HepG2 (cell line): Measurements from ENCODE around the gene RAB1B. TPM values are rescaled to one million over a fixed set of nuclear protein-coding genes. Genes with fewer than 3 reads are reported as not detected.

Experiments used
- BCL6 ChIP-seq: IDR thresholded peaks from 2 replicates; pipeline ENCODE4 v1.6.1; 2016; ENCODE audit warnings: missing genetic modification reagents, missing compliant biosample characterization
- GTF2F1 ChIP-seq: fragments of 150-350 bp; IDR thresholded peaks from 2 replicates; pipeline ENCODE4 v1.6.1; 2014; ENCODE audit warnings: low read length
- HNRNPH1 ChIP-seq: fragments of 200-400 bp; formaldehyde crosslinking; optimal IDR thresholded peaks from 2 replicates; pipeline ENCODE3; 2017; ENCODE audit warnings: mild to moderate bottlenecking, low read depth, low read length
- MXD4 ChIP-seq: IDR thresholded peaks from 2 replicates; pipeline ENCODE4 v1.6.1; 2016; ENCODE audit warnings: mild to moderate bottlenecking, missing biosample characterization, missing genetic modification reagents
- POLR2A ChIP-seq, 2 experiments: IDR thresholded peaks; 2 replicates each; pipeline ENCODE4 v1.6.1; 2011; ENCODE audit warnings: low read depth in 2 of 2, low read length in 2 of 2, mild to moderate bottlenecking in 1 of 2, moderate library complexity in 1 of 2; ENCODE audit not compliant: insufficient read depth in 1 of 2
- SMAD1 ChIP-seq: sonication (generic); formaldehyde crosslinking; IDR thresholded peaks from 2 replicates; pipeline ENCODE4 v1.4.0; 2020; ENCODE audit warnings: missing genetic modification reagents, low read depth, mild to moderate bottlenecking, borderline replicate concordance
- SP1 ChIP-seq, 2 experiments: fragments of 450-650 bp in 1 of 2; sonication (generic) in 1 of 2; formaldehyde crosslinking in 1 of 2; IDR thresholded peaks; 2 replicates each; pipeline versions ENCODE4 v1.4.0 to v1.6.1; 2016 to 2020; ENCODE audit warnings: missing genetic modification reagents in 1 of 2
- SP5 ChIP-seq: IDR thresholded peaks from 2 replicates; pipeline ENCODE4 v1.6.1; 2016; ENCODE audit warnings: low read depth, borderline replicate concordance
- ZBTB20 ChIP-seq: sonication (generic); formaldehyde crosslinking; IDR thresholded peaks from 2 replicates; pipeline ENCODE4 v1.8.1; 2023; ENCODE audit warnings: missing genetic modification reagents, low read depth, mild to moderate bottlenecking, borderline replicate concordance
- ZBTB38 ChIP-seq: sonication (generic); formaldehyde crosslinking; IDR thresholded peaks from 2 replicates; pipeline ENCODE4 v1.5.1; 2020; ENCODE audit warnings: mild to moderate bottlenecking, missing genetic modification reagents
- ZNF251 ChIP-seq: sonication (generic); formaldehyde crosslinking; IDR thresholded peaks from 2 replicates; pipeline ENCODE4 v1.9.0; 2021; ENCODE audit warnings: mild to moderate bottlenecking, missing genetic modification reagents
- ZNF256 ChIP-seq: sonication (generic); formaldehyde crosslinking; conservative IDR thresholded peaks from 2 replicates; pipeline ENCODE4 v1.4.0; 2020; ENCODE audit warnings: missing genetic modification reagents
- ZNF264 ChIP-seq: sonication (generic); formaldehyde crosslinking; IDR thresholded peaks from 2 replicates; pipeline ENCODE4 v1.4.0; 2020; ENCODE audit warnings: missing genetic modification reagents
- ZNF34 ChIP-seq: sonication (generic); formaldehyde crosslinking; IDR thresholded peaks from 2 replicates; pipeline ENCODE4 v1.4.0; 2020; ENCODE audit warnings: mild to moderate bottlenecking, missing genetic modification reagents, borderline replicate concordance
- ZNF460 ChIP-seq: sonication (generic); formaldehyde crosslinking; IDR thresholded peaks from 2 replicates; pipeline ENCODE4 v1.5.1; 2020; ENCODE audit warnings: missing genetic modification reagents, mild to moderate bottlenecking, borderline replicate concordance
- ZNF644 ChIP-seq: IDR thresholded peaks from 2 replicates; pipeline ENCODE4 v1.6.1; 2016; ENCODE audit warnings: low read depth
- polyA plus RNA-seq, 8 experiments: library from polyadenylated mRNA; depleted of rRNA in 3 of 8; stranded (reverse) in 7 of 8; unstranded in 1 of 8; fragments of >200 nt; fragmentation: Illumina TruSeq in 4 of 8; extraction: Trizol in 4 of 8; gene quantifications; 2 replicates each; pipeline versions ENCODE4 v1.2.1 to v1.2.3, GENCODE V29; 2011 to 2016; ENCODE audit warnings: low read depth in 4 of 8, missing spikeins in 1 of 8, mixed read lengths in 1 of 8; ENCODE audit not compliant: insufficient read depth in 1 of 8
- total RNA-seq, 5 experiments: library from RNA; depleted of rRNA; stranded (reverse); fragments of >200 nt; fragmentation: Illumina TruSeq; extraction: Trizol; gene quantifications; 2 replicates each; pipeline ENCODE4 v1.2.3, GENCODE V29; 2016; ENCODE audit warnings: low read depth in 1 of 5
- TF ChIP-seq, protein P1 (sequence below): sonication (generic); formaldehyde crosslinking; conservative IDR thresholded peaks from 2 replicates; pipeline ENCODE4 v1.5.0; 2020; ENCODE audit warnings: missing genetic modification reagents
- TF ChIP-seq, protein P2 (sequence below): sonication (generic); formaldehyde crosslinking; IDR thresholded peaks from 2 replicates; pipeline ENCODE4 v1.5.0; 2020; ENCODE audit warnings: mild to moderate bottlenecking, missing genetic modification reagents, borderline replicate concordance
- TF ChIP-seq, protein P3 (sequence below): sonication (generic); formaldehyde crosslinking; IDR thresholded peaks from 2 replicates; pipeline ENCODE4 v1.5.0; 2020; ENCODE audit warnings: mild to moderate bottlenecking, missing genetic modification reagents

RAB1B gene
- total and polyA plus RNA-seq, 2 of the 13 experiments (the other 11 are each of a cell fraction or from before 2014, with no cell fraction given) = 77.9 to 87.9 TPM

- no peak for TF ChIP-seq ZNF460 (CRISPR knock-in tag)
- no peak for TF ChIP-seq HNRNPH1
- TF ChIP-seq BCL6 (CRISPR knock-in tag) = no peak
- peak; percentile 70; the same call in 1 of the 2 replicates for TF ChIP-seq ZNF34
- no peak for TF ChIP-seq ZNF644
- no peak for TF ChIP-seq ZBTB38
- 0 out of 2 replicates have a peak, but pooled peaks have one; percentile 12 for TF ChIP-seq ZNF256
- TF ChIP-seq, protein P1, sequence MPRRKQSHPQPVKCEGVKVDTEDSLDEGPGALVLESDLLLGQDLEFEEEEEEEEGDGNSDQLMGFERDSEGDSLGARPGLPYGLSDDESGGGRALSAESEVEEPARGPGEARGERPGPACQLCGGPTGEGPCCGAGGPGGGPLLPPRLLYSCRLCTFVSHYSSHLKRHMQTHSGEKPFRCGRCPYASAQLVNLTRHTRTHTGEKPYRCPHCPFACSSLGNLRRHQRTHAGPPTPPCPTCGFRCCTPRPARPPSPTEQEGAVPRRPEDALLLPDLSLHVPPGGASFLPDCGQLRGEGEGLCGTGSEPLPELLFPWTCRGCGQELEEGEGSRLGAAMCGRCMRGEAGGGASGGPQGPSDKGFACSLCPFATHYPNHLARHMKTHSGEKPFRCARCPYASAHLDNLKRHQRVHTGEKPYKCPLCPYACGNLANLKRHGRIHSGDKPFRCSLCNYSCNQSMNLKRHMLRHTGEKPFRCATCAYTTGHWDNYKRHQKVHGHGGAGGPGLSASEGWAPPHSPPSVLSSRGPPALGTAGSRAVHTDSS (CRISPR knock-in tag) = no peak
- no peak for TF ChIP-seq ZNF264 (CRISPR knock-in tag)
- TF ChIP-seq, protein P2, sequence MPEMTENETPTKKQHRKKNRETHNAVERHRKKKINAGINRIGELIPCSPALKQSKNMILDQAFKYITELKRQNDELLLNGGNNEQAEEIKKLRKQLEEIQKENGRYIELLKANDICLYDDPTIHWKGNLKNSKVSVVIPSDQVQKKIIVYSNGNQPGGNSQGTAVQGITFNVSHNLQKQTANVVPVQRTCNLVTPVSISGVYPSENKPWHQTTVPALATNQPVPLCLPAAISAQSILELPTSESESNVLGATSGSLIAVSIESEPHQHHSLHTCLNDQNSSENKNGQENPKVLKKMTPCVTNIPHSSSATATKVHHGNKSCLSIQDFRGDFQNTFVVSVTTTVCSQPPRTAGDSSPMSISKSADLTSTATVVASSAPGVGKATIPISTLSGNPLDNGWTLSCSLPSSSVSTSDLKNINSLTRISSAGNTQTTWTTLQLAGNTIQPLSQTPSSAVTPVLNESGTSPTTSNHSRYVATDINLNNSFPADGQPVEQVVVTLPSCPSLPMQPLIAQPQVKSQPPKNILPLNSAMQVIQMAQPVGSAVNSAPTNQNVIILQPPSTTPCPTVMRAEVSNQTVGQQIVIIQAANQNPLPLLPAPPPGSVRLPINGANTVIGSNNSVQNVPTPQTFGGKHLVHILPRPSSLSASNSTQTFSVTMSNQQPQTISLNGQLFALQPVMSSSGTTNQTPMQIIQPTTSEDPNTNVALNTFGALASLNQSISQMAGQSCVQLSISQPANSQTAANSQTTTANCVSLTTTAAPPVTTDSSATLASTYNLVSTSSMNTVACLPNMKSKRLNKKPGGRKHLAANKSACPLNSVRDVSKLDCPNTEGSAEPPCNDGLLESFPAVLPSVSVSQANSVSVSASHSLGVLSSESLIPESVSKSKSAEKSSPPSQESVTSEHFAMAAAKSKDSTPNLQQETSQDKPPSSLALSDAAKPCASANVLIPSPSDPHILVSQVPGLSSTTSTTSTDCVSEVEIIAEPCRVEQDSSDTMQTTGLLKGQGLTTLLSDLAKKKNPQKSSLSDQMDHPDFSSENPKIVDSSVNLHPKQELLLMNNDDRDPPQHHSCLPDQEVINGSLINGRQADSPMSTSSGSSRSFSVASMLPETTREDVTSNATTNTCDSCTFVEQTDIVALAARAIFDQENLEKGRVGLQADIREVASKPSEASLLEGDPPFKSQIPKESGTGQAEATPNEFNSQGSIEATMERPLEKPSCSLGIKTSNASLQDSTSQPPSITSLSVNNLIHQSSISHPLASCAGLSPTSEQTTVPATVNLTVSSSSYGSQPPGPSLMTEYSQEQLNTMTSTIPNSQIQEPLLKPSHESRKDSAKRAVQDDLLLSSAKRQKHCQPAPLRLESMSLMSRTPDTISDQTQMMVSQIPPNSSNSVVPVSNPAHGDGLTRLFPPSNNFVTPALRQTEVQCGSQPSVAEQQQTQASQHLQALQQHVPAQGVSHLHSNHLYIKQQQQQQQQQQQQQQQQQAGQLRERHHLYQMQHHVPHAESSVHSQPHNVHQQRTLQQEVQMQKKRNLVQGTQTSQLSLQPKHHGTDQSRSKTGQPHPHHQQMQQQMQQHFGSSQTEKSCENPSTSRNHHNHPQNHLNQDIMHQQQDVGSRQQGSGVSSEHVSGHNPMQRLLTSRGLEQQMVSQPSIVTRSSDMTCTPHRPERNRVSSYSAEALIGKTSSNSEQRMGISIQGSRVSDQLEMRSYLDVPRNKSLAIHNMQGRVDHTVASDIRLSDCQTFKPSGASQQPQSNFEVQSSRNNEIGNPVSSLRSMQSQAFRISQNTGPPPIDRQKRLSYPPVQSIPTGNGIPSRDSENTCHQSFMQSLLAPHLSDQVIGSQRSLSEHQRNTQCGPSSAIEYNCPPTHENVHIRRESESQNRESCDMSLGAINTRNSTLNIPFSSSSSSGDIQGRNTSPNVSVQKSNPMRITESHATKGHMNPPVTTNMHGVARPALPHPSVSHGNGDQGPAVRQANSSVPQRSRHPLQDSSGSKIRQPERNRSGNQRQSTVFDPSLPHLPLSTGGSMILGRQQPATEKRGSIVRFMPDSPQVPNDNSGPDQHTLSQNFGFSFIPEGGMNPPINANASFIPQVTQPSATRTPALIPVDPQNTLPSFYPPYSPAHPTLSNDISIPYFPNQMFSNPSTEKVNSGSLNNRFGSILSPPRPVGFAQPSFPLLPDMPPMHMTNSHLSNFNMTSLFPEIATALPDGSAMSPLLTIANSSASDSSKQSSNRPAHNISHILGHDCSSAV (CRISPR knock-in tag) = no peak
- TF ChIP-seq MXD4 (CRISPR knock-in tag) = peak; percentile 67
- no peak for TF ChIP-seq SP1 (IDR thresholded peaks at IDR 0.05)
- TF ChIP-seq SP1 (CRISPR knock-in tag; IDR thresholded peaks at IDR 0.05) = peak; percentile 79
- TF ChIP-seq SMAD1 = no peak
- no peak for TF ChIP-seq ZNF251
- peak in 1 of 2 experiments; percentile 93; a peak in 2 of 4 replicates for TF ChIP-seq POLR2A (IDR thresholded peaks at IDR 0.05; ENCODE audit: insufficient read depth in 1 of 2, low read depth in 2 of 2, low read length in 2 of 2)
- no peak for TF ChIP-seq GTF2F1
- no peak for TF ChIP-seq ZBTB20 (CRISPR knock-in tag)
- TF ChIP-seq, protein P3, sequence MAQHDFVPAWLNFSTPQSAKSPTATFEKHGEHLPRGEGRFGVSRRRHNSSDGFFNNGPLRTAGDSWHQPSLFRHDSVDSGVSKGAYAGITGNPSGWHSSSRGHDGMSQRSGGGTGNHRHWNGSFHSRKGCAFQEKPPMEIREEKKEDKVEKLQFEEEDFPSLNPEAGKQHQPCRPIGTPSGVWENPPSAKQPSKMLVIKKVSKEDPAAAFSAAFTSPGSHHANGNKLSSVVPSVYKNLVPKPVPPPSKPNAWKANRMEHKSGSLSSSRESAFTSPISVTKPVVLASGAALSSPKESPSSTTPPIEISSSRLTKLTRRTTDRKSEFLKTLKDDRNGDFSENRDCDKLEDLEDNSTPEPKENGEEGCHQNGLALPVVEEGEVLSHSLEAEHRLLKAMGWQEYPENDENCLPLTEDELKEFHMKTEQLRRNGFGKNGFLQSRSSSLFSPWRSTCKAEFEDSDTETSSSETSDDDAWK = no peak
- TF ChIP-seq SP5 = no peak
Observed at GRCh38 chr11:66288671-66289547, 20.5 kb downstream of the RAB1B start, which contains the start of gene YIF1A (continued).
